HepG2 (cell line): ENCODE measurements around the gene TRIM54. TPM values are rescaled to one million over a fixed set of nuclear protein-coding genes. Genes with fewer than 3 reads are reported as not detected.

Experiments used
- BCL6 ChIP-seq: IDR thresholded peaks from 2 replicates; pipeline ENCODE4 v1.6.1; 2016; ENCODE audit warnings: missing genetic modification reagents, missing compliant biosample characterization
- HOXA9 ChIP-seq: sonication (generic); formaldehyde crosslinking; IDR thresholded peaks from 2 replicates; pipeline ENCODE4 v1.8.1; 2022; ENCODE audit warnings: missing genetic modification reagents, mild to moderate bottlenecking, moderate library complexity, borderline replicate concordance
- NR2F6 ChIP-seq, 2 experiments: IDR thresholded peaks; 2 replicates each; pipeline ENCODE4 v1.6.1; 2016; ENCODE audit warnings: antibody characterized with exemption in 1 of 2, mild to moderate bottlenecking in 1 of 2
- RBFOX2 ChIP-seq: fragments of 200-400 bp; formaldehyde crosslinking; IDR thresholded peaks from 2 replicates; pipeline ENCODE4 v1.6.1; 2017; ENCODE audit warnings: low read depth, mild to moderate bottlenecking, low read length
- SKI ChIP-seq: fragments of 450-650 bp; IDR thresholded peaks from one replicate; pipeline ENCODE4 v1.6.1; 2018; ENCODE audit warnings: mild to moderate bottlenecking; ENCODE audit not compliant: partially characterized antibody
- TEAD3 ChIP-seq: optimal IDR thresholded peaks from 2 replicates; pipeline ENCODE3; 2016; ENCODE audit warnings: borderline replicate concordance
- ZFP41 ChIP-seq: sonication (generic); formaldehyde crosslinking; IDR thresholded peaks from 2 replicates; pipeline ENCODE4 v1.4.0; 2020; ENCODE audit warnings: mild to moderate bottlenecking, missing genetic modification reagents, borderline replicate concordance
- ZNF101 ChIP-seq: sonication (generic); formaldehyde crosslinking; IDR thresholded peaks from 2 replicates; pipeline ENCODE4 v1.4.0; 2020; ENCODE audit warnings: mild to moderate bottlenecking, low read depth, missing genetic modification reagents, borderline replicate concordance
- ZNF496 ChIP-seq: sonication (generic); formaldehyde crosslinking; IDR thresholded peaks from 2 replicates; pipeline ENCODE4 v1.8.1; 2023; ENCODE audit warnings: mild to moderate bottlenecking, moderate library complexity, missing genetic modification reagents; ENCODE audit not compliant: insufficient replicate concordance
- ZNF546 ChIP-seq: sonication (generic); formaldehyde crosslinking; conservative IDR thresholded peaks from 2 replicates; pipeline ENCODE4 v1.8.1; 2023; ENCODE audit warnings: mild to moderate bottlenecking, missing genetic modification reagents
- polyA plus RNA-seq, 8 experiments: library from polyadenylated mRNA; depleted of rRNA in 3 of 8; stranded (reverse) in 7 of 8; unstranded in 1 of 8; fragments of >200 nt; fragmentation: Illumina TruSeq in 4 of 8; extraction: Trizol in 4 of 8; gene quantifications; 2 replicates each; pipeline versions ENCODE4 v1.2.1 to v1.2.3, GENCODE V29; 2011 to 2016; ENCODE audit warnings: low read depth in 4 of 8, missing spikeins in 1 of 8, mixed read lengths in 1 of 8; ENCODE audit not compliant: insufficient read depth in 1 of 8
- total RNA-seq, 5 experiments: library from RNA; depleted of rRNA; stranded (reverse); fragments of >200 nt; fragmentation: Illumina TruSeq; extraction: Trizol; gene quantifications; 2 replicates each; pipeline ENCODE4 v1.2.3, GENCODE V29; 2016; ENCODE audit warnings: low read depth in 1 of 5
- TF ChIP-seq, protein P1 (sequence below): sonication (generic); formaldehyde crosslinking; IDR thresholded peaks from 2 replicates; pipeline ENCODE4 v1.8.1; 2023; ENCODE audit warnings: mild to moderate bottlenecking, moderate library complexity, missing genetic modification reagents
- TF ChIP-seq, protein P2 (sequence below): sonication (generic); formaldehyde crosslinking; conservative IDR thresholded peaks from 2 replicates; pipeline ENCODE4 v1.4.0; 2020; ENCODE audit warnings: mild to moderate bottlenecking, missing genetic modification reagents, moderate library complexity
- TF ChIP-seq, protein P3 (sequence below): sonication (generic); formaldehyde crosslinking; IDR thresholded peaks from 2 replicates; pipeline ENCODE4 v1.5.1; 2020; ENCODE audit warnings: mild to moderate bottlenecking, missing genetic modification reagents, borderline replicate concordance
- TF ChIP-seq, protein P4 (sequence below): sonication (generic); formaldehyde crosslinking; conservative IDR thresholded peaks from 2 replicates; pipeline ENCODE4 v1.8.1; 2023; ENCODE audit warnings: missing genetic modification reagents
- TF ChIP-seq, protein P5 (sequence below): sonication (generic); formaldehyde crosslinking; IDR thresholded peaks from 2 replicates; pipeline ENCODE4 v1.4.0; 2020; ENCODE audit warnings: missing genetic modification reagents, borderline replicate concordance

The TRIM54 gene
- total and polyA plus RNA-seq, 2 of the 13 experiments (the other 11 are each of a cell fraction or from before 2014, with no cell fraction given), result 0.07 to 0.13 TPM

DNA sequence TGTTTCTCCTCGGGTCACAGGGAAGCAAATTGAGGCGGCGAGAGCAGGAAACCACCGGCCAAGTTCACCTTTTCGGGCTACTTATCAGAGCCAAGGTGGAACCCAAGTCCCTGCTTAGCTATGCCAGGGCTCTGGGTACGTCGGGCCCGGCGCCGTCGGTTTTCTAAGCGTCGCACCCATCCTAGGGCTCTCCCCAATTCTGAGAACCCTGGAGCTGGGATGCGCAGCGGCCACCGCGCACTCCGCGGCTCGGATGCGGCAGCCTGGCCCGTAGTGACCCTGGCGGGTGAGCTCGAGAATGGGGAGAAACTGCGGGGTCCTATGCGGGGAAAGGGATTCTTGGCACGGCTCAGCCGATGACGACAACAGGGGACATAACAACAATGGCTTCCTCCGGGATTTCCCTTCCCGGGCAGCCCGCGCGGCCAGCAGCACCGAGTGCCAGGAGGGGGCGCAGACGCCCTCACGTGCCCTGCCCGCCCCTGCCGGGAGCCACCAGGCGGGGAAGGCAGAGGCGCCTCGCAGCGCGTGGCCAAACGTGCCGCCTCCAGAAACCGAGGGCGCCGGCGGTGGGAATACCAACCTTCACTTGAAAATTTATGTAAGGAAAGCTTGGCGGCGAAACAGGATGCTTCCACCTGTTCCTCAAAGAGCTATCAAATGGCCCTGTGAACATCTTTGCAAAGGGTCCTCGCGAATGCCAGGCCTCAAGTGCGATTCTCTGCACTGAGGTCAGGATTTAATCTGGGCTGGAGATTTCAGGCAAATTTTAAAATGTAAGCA, 17.3 kb upstream of the TRIM54 start (continued):
- TF ChIP-seq, protein P1, sequence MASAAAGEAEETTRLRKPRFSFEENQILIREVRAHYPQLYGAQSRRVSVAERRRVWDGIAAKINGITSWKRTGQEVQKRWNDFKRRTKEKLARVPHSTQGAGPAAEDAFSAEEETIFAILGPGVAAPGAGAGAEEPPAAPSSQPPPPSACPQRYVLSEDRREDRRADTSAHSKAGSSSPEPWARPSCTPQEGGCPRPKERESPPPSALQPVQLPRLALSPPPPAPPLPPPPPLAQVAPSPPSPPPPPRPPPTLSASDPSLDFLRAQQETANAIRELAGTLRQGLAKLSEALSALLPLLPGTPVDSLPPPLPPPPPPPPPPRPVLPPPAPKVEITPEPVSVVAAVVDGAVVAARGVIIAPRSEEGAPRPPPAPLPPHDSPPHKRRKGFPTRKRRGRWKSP (CRISPR knock-in tag), result peak; percentile 49; the same call in 1 of the 2 replicates
- TF ChIP-seq ZFP41 (no peak), SKI (peak; percentile 29), ZNF101 (CRISPR knock-in tag) (no peak), NR2F6 (IDR thresholded peaks at IDR 0.05) (no peak), NR2F6 (CRISPR knock-in tag; IDR thresholded peaks at IDR 0.05) (peak; percentile 55; the same call in 1 of the 2 replicates), HOXA9 (CRISPR knock-in tag) (0 out of 2 replicates have a peak, but pooled peaks have one; percentile 5), TEAD3 (CRISPR knock-in tag) (peak; percentile 73), ZNF546 (peak; percentile 81; the same call in 1 of the 2 replicates), ZNF496 (no peak), RBFOX2 (0 out of 2 replicates have a peak, but pooled peaks have one; percentile 38), BCL6 (CRISPR knock-in tag) (peak; percentile 57)
- TF ChIP-seq, protein P2, sequence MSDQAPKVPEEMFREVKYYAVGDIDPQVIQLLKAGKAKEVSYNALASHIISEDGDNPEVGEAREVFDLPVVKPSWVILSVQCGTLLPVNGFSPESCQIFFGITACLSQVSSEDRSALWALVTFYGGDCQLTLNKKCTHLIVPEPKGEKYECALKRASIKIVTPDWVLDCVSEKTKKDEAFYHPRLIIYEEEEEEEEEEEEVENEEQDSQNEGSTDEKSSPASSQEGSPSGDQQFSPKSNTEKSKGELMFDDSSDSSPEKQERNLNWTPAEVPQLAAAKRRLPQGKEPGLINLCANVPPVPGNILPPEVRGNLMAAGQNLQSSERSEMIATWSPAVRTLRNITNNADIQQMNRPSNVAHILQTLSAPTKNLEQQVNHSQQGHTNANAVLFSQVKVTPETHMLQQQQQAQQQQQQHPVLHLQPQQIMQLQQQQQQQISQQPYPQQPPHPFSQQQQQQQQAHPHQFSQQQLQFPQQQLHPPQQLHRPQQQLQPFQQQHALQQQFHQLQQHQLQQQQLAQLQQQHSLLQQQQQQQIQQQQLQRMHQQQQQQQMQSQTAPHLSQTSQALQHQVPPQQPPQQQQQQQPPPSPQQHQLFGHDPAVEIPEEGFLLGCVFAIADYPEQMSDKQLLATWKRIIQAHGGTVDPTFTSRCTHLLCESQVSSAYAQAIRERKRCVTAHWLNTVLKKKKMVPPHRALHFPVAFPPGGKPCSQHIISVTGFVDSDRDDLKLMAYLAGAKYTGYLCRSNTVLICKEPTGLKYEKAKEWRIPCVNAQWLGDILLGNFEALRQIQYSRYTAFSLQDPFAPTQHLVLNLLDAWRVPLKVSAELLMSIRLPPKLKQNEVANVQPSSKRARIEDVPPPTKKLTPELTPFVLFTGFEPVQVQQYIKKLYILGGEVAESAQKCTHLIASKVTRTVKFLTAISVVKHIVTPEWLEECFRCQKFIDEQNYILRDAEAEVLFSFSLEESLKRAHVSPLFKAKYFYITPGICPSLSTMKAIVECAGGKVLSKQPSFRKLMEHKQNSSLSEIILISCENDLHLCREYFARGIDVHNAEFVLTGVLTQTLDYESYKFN (CRISPR knock-in tag), result no peak
- TF ChIP-seq, protein P3, sequence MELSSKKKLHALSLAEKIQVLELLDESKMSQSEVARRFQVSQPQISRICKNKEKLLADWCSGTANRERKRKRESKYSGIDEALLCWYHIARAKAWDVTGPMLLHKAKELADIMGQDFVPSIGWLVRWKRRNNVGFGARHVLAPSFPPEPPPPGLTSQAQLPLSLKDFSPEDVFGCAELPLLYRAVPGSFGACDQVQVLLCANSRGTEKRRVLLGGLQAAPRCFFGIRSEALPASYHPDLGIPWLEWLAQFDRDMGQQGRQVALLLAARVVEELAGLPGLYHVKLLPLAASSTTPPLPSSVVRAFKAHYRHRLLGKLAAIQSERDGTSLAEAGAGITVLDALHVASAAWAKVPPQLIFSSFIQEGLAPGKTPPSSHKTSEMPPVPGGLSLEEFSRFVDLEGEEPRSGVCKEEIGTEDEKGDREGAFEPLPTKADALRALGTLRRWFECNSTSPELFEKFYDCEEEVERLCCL (CRISPR knock-in tag), result no peak
- TF ChIP-seq, protein P4, sequence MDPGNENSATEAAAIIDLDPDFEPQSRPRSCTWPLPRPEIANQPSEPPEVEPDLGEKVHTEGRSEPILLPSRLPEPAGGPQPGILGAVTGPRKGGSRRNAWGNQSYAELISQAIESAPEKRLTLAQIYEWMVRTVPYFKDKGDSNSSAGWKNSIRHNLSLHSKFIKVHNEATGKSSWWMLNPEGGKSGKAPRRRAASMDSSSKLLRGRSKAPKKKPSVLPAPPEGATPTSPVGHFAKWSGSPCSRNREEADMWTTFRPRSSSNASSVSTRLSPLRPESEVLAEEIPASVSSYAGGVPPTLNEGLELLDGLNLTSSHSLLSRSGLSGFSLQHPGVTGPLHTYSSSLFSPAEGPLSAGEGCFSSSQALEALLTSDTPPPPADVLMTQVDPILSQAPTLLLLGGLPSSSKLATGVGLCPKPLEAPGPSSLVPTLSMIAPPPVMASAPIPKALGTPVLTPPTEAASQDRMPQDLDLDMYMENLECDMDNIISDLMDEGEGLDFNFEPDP (CRISPR knock-in tag), result 0 out of 2 replicates have a peak, but pooled peaks have one; percentile 6
- TF ChIP-seq, protein P5, sequence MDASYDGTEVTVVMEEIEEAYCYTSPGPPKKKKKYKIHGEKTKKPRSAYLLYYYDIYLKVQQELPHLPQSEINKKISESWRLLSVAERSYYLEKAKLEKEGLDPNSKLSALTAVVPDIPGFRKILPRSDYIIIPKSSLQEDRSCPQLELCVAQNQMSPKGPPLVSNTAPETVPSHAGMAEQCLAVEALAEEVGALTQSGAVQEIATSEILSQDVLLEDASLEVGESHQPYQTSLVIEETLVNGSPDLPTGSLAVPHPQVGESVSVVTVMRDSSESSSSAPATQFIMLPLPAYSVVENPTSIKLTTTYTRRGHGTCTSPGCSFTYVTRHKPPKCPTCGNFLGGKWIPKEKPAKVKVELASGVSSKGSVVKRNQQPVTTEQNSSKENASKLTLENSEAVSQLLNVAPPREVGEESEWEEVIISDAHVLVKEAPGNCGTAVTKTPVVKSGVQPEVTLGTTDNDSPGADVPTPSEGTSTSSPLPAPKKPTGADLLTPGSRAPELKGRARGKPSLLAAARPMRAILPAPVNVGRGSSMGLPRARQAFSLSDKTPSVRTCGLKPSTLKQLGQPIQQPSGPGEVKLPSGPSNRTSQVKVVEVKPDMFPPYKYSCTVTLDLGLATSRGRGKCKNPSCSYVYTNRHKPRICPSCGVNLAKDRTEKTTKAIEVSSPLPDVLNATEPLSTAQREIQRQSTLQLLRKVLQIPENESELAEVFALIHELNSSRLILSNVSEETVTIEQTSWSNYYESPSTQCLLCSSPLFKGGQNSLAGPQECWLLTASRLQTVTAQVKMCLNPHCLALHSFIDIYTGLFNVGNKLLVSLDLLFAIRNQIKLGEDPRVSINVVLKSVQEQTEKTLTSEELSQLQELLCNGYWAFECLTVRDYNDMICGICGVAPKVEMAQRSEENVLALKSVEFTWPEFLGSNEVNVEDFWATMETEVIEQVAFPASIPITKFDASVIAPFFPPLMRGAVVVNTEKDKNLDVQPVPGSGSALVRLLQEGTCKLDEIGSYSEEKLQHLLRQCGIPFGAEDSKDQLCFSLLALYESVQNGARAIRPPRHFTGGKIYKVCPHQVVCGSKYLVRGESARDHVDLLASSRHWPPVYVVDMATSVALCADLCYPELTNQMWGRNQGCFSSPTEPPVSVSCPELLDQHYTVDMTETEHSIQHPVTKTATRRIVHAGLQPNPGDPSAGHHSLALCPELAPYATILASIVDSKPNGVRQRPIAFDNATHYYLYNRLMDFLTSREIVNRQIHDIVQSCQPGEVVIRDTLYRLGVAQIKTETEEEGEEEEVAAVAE, result peak; percentile 42; the same call in 1 of the 2 replicates
